GF-D8 (cell line): ENCODE results near the gene ERICH2.

Experiments used
- DNase-seq: peaks from one replicate; lab custom pipeline; 2025; lab: John Stamatoyannopoulos, UW

Gene ERICH2

DNA sequence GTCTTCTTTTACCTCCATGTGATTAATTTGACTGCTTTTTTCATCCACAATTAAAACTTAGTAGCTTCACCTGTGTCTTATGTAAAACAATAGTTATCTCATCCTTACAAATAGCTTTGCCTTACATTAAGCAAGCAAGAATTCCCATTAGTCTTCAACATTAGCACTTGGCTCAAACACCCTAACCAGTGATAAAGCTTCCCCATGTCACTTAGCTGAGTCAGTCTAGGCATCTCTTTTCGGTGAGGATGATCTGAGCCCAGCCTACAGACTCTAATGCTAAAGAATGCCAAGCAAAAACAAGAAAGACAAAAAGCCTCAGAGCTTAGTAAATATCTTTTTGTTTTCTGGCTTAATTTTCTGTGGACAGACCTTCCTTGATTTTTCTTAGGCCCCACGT lies 72.6 kb downstream of the ERICH2 start:
- no peak for DNase-seq

DNA sequence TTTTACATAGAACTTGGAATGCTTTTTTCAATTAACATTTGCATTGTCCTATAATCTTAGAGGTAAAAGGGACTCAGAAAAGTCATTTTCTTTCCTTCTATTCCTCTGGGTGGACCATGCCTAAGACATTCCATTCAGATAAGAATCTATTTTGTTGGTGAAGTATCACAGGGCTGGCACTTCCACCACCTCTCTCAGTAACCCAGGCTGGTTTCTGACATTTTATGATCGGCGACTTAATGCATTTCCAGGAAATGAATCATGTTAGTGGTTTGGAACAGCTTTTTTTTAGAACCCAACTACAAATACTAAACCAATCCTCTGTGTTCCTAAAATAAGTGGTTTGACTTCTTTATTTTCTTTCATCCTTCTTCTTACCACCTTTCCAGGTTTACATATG lies 73.5 kb downstream of the ERICH2 start:
- no peak for DNase-seq

DNA sequence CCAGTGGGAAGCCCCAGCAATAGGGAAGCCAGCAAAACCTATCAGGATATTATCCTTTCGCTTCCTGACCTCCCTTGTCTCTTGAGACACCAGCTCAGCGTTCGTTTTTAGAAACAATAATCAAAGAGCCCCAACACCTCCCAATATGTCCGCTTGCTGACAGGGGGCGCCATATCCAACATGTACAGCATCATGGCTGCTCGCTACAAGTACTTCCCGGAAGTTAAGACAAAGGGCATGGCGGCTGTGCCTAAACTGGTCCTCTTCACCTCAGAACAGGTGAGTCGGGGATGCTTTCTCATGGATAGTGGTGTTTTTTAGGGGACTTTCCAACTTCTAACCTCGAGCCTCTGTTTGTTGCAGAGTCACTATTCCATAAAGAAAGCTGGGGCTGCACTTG lies 75.2 kb downstream of the ERICH2 start:
- DNase-seq, result no peak

DNA sequence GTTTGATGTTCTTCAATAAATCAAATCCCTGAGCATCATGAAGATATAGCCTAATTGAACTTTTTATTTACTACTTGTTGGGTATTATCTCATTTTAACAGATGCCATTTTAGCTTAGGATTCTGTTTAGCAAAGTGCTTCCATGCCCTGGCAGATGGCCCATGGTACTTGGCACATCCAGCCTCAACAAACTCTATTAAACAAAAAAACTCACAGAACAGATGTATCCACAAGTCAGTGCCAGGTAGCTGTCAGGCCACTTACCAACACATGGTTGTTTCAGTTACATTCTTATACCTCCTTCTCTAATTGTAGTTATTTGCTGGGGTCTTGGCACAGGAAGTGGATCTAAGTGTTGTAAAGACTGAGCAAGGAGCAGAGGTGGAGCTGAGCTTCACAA lies 76.1 kb downstream of the ERICH2 start:
- DNase-seq, result no peak

DNA sequence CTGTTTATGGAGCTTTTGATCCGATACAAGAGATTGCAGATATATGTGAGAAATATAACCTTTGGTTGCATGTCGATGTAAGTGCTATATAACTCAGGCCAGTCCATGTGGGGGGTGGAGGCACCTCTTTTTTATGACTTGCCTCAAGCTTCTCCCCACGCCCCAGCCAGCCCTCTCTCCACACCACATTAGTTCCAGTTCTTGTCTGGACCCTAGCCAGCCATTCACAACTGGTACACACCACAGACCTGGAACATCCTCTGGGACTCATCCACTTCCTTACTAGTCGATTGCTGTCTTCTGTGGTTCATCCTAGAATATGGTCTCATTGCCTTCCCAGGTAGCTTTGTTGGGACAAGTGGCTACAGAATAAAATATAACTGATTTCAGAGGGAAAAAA lies 77.5 kb downstream of the ERICH2 start:
- no peak for DNase-seq
